Neuron (in vitro differentiated cells): ENCODE measurements around the gene RPS6KA2.

ENCODE experiments used
- H2AFZ ChIP-seq: one replicate; pipeline ENCODE4 v1.6.1; 2013; ENCODE audit warnings: low read depth, mild to moderate bottlenecking, inconsistent platforms, low read length, moderate library complexity
- H3K27me3 ChIP-seq: one replicate; pipeline ENCODE4 v1.6.1; 2013; ENCODE audit warnings: low read length; ENCODE audit not compliant: insufficient read depth
- H3K36me3 ChIP-seq: one replicate; pipeline ENCODE4 v1.6.1; 2013; ENCODE audit warnings: low read length; ENCODE audit not compliant: insufficient read depth
- H3K4me1 ChIP-seq: one replicate; pipeline ENCODE4 v1.6.1; 2013; ENCODE audit warnings: low read length; ENCODE audit not compliant: insufficient read depth
- H3K4me3 ChIP-seq: 2 replicates; pipeline ENCODE4 v1.5.1; 2013; ENCODE audit warnings: mild to moderate bottlenecking, low read length, moderate library complexity
- H3K9me3 ChIP-seq: one replicate; pipeline ENCODE4 v1.6.1; 2013; ENCODE audit warnings: low read length

Gene RPS6KA2

DNA sequence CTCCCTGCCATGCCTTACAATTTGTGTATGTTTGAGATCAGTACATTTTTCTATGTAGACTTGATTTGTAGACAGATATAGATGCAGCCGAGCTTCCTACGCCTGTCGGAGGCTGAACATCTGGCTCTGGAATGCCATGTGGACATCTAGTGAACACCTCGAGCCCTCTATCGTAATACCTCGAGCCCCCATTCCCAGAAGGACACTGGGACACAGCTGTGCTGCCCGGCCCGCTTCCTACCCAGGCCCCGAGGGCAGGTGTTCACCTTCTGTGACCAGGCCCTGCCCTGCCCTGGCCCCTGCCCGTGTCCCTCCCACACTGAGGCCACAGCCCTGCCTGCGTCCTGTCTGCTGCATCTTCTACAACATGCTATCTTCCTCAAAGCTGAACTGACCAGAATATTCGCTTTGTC, 12.9 kb downstream of the RPS6KA2 start:
- H3K36me3 ChIP-seq = peaks cover 18% of the 10 kb centered on the region

DNA sequence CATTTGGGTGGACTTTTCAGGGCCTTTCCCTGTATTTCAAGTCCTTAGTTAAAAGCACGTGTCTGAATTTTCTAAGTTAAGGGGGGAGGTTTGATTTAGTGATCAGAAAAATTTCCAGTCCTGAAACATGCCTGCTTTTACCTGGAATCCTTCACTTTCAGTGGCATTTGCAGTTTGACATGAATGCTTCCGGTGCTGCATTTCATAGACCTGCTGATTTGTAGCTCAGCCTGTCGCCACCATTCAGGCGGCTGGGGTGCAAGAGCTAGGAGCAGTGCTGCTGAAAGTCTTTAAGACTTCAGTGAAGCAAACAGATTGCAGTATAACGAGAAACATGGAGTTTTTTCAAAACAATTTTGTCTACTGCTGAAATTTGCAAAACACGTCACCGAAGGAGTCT, 14.0 kb downstream of the RPS6KA2 start:
- H3K4me1 ChIP-seq = peaks cover 4% of the 10 kb centered on the region
- peaks cover 6% of the 10 kb centered on the region for H3K36me3 ChIP-seq
- no peaks in the 10 kb centered on the region for H3K27me3 ChIP-seq
- H3K4me3 ChIP-seq = no peak overlapping the region
- peaks cover 3% of the 10 kb centered on the region for H3K9me3 ChIP-seq
- H2AFZ ChIP-seq = no peak overlapping the region

More for the DNA sequence above, 12.9 kb downstream of the RPS6KA2 start:
- Histone ChIP-seq H3K4me3 (no peak overlapping the region), H3K4me1 (peaks cover 4% of the 10 kb centered on the region), H3K9me3 (peaks cover 13% of the 10 kb centered on the region), H2AFZ (no peak overlapping the region), H3K27me3 (no peaks in the 10 kb centered on the region)

- no peak overlapping the region for H3K4me3 ChIP-seq
- H2AFZ ChIP-seq = no peak overlapping the region
- H3K27me3 ChIP-seq = no peaks in the 10 kb centered on the region
- H3K36me3 ChIP-seq = peaks cover 2% of the 10 kb centered on the region
- H3K4me1 ChIP-seq = peaks cover 4% of the 10 kb centered on the region
- H3K9me3 ChIP-seq = peaks cover 2% of the 10 kb centered on the region
Measured at GRCh38 chr6:166612471-166612881, 14.6 kb downstream of the RPS6KA2 start.

DNA sequence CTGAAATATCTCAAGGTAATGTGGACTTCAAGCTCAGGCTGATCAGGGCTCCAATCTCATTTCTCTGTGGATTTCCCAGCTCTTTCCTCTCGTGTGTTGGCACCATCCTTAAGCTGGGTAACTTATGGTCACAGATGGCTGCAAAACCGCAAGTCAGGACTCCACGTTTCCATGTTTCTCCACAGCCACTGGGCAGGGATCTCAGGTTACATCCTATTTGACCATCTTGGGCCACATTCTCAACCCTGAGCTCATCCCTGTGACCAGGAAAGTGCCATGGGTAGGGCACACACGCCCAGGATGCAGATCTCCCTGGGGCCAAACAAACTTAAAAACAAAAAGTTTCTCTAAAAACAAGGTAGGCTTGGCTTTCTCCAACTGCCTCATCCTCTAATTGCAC, 15.4 kb downstream of the RPS6KA2 start:
- H3K27me3 ChIP-seq = no peaks in the 10 kb centered on the region
- peaks cover 4% of the 10 kb centered on the region for H3K4me1 ChIP-seq
- H3K9me3 ChIP-seq = peaks cover 2% of the 10 kb centered on the region
- no peak overlapping the region for H3K4me3 ChIP-seq
- no peaks in the 10 kb centered on the region for H3K36me3 ChIP-seq
- no peak overlapping the region for H2AFZ ChIP-seq

DNA sequence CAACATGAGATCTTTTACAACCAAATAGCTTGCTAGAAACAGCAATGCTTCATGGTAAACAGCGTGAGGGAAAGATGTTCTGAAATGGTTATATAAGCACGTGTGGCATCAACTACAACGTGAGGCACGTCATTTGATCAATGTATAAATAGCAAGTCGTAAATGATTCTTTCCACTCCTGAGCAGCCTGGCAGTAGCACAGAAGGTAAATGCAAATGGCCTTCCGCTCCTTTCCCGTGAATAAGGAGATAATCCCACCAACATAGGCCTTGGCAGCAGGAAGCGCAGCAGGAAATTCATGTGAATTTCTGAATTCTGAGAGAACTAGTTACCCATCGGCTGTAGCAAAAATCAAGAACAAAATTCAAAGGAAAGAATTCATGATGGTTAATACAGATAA, 17.0 kb downstream of the RPS6KA2 start:
- Histone ChIP-seq H3K4me1 (peaks cover under 1% of the 10 kb centered on the region), H3K9me3 (no peaks in the 10 kb centered on the region), H3K36me3 (no peaks in the 10 kb centered on the region), H3K4me3 (no peak overlapping the region), H2AFZ (no peak overlapping the region), H3K27me3 (no peaks in the 10 kb centered on the region)

- Histone ChIP-seq H3K27me3 (no peaks in the 10 kb centered on the region), H3K4me3 (no peak overlapping the region), H3K4me1 (no peaks in the 10 kb centered on the region), H3K36me3 (no peaks in the 10 kb centered on the region), H2AFZ (no peak overlapping the region), H3K9me3 (peaks cover 2% of the 10 kb centered on the region)
Measured at GRCh38 chr6:166608774-166609173, 18.3 kb downstream of the RPS6KA2 start.

GRCh38 chr6:166605752-166606151, 21.3 kb downstream of the RPS6KA2 start:
- no peaks in the 10 kb centered on the region for H3K27me3 ChIP-seq
- H3K4me3 ChIP-seq = no peak overlapping the region
- peaks cover 15% of the 10 kb centered on the region for H3K9me3 ChIP-seq
- H3K4me1 ChIP-seq = no peaks in the 10 kb centered on the region
- H3K36me3 ChIP-seq = no peaks in the 10 kb centered on the region
- no peak overlapping the region for H2AFZ ChIP-seq

DNA sequence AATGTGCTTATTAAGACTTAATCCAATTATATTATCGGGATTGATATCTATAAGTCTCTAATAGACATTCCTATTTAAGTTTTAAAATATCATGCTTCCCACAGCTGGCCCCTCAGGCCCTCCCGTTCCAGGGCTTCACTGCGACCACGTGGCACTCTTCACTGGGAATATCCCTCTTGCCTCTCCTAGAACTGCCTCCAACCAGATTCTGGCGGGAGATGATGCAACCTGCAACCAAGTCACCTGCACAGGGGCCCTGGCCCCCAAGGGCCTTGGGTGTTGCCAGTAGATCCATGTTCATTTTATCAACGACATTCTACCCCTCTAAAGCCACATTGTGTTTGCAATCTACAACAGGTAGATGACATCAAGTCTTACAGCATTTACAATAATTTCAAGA, 22.1 kb downstream of the RPS6KA2 start:
- H3K27me3 ChIP-seq = no peaks in the 10 kb centered on the region
- H3K4me3 ChIP-seq = no peak overlapping the region
- no peaks in the 10 kb centered on the region for H3K36me3 ChIP-seq
- H3K9me3 ChIP-seq = peaks cover 15% of the 10 kb centered on the region
- H3K4me1 ChIP-seq = no peaks in the 10 kb centered on the region
- no peak overlapping the region for H2AFZ ChIP-seq

GRCh38 chr6:166604328-166604727, 22.7 kb downstream of the RPS6KA2 start:
- no peak overlapping the region for H3K4me3 ChIP-seq
- no peak overlapping the region for H2AFZ ChIP-seq
- H3K36me3 ChIP-seq = no peaks in the 10 kb centered on the region
- no peaks in the 10 kb centered on the region for H3K4me1 ChIP-seq
- no peaks in the 10 kb centered on the region for H3K27me3 ChIP-seq
- H3K9me3 ChIP-seq = peaks cover 15% of the 10 kb centered on the region

- Histone ChIP-seq H3K4me3 (no peak overlapping the region), H3K9me3 (peaks cover 16% of the 10 kb centered on the region), H3K27me3 (no peaks in the 10 kb centered on the region), H3K36me3 (no peaks in the 10 kb centered on the region), H3K4me1 (peaks cover 6% of the 10 kb centered on the region), H2AFZ (no peak overlapping the region)
Measured at GRCh38 chr6:166603043-166603690, 23.9 kb downstream of the RPS6KA2 start.

- H3K36me3 ChIP-seq = no peaks in the 10 kb centered on the region
- H2AFZ ChIP-seq = no peak overlapping the region
- no peaks in the 10 kb centered on the region for H3K27me3 ChIP-seq
- H3K4me3 ChIP-seq = no peak overlapping the region
- peaks cover 9% of the 10 kb centered on the region for H3K4me1 ChIP-seq
- H3K9me3 ChIP-seq = peaks cover 16% of the 10 kb centered on the region
Measured at GRCh38 chr6:166601956-166602355, 25.1 kb downstream of the RPS6KA2 start.

DNA sequence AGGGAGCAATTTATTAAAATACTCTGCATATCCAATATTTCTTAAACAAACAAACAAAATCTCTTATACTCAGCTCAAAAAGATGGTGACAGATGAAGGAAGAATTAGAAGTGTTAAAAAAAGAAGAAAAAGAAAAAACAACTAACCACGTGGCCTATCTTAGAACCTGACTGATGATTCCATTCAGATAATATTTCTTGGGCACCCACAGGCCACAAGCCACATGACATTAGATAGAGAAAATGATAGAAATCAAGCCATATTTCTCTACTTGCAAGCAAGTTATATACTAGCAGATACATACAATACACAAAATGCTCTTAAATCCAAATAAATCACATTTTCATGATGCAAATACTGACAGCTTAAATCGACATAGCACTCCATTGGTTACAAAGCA, 26.1 kb downstream of the RPS6KA2 start:
- no peaks in the 10 kb centered on the region for H3K27me3 ChIP-seq
- H3K4me1 ChIP-seq = peaks cover 9% of the 10 kb centered on the region
- no peak overlapping the region for H3K4me3 ChIP-seq

DNA sequence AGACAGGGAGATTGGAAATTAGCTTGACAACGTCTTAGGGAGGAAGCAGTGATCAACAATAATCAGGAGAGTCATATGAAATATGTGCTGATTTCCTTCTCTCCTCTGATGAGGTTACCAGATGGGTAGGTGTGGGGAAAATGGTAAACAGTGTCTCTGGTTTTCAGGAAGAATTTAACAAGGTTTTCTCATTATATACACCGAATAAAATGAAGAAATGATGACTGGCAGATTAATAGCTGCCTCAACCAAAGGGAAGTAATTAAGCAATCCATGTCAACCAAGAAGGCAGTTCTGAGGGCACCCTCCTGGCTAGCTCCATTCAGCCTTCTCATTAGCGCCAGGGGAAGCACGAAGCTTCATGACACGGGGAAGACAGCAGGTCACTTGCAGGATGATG, 27.8 kb downstream of the RPS6KA2 start:
- Histone ChIP-seq H3K36me3 (no peaks in the 10 kb centered on the region), H2AFZ (no peak overlapping the region)

More for the DNA sequence above, 26.1 kb downstream of the RPS6KA2 start:
- no peaks in the 10 kb centered on the region for H3K36me3 ChIP-seq
- H2AFZ ChIP-seq = no peak overlapping the region
- H3K9me3 ChIP-seq = peaks cover 16% of the 10 kb centered on the region

More for the DNA sequence above, 27.8 kb downstream of the RPS6KA2 start:
- H3K27me3 ChIP-seq = no peaks in the 10 kb centered on the region
- no peak overlapping the region for H3K4me3 ChIP-seq
- peaks cover 15% of the 10 kb centered on the region for H3K9me3 ChIP-seq
- peaks cover 9% of the 10 kb centered on the region for H3K4me1 ChIP-seq
